HG02840 (cell line): ENCODE results near the gene TMEM260.

Experiments used
- ATAC-seq: cut with Tn5 transposase; IDR thresholded peaks from one replicate; pipeline ENCODE4 v1.9.1; 2021; ENCODE audit warnings: mild to moderate bottlenecking, moderate library complexity, moderate number of reproducible peaks; ENCODE audit not compliant: unreplicated experiment, low FRiP score

The TMEM260 gene

DNA sequence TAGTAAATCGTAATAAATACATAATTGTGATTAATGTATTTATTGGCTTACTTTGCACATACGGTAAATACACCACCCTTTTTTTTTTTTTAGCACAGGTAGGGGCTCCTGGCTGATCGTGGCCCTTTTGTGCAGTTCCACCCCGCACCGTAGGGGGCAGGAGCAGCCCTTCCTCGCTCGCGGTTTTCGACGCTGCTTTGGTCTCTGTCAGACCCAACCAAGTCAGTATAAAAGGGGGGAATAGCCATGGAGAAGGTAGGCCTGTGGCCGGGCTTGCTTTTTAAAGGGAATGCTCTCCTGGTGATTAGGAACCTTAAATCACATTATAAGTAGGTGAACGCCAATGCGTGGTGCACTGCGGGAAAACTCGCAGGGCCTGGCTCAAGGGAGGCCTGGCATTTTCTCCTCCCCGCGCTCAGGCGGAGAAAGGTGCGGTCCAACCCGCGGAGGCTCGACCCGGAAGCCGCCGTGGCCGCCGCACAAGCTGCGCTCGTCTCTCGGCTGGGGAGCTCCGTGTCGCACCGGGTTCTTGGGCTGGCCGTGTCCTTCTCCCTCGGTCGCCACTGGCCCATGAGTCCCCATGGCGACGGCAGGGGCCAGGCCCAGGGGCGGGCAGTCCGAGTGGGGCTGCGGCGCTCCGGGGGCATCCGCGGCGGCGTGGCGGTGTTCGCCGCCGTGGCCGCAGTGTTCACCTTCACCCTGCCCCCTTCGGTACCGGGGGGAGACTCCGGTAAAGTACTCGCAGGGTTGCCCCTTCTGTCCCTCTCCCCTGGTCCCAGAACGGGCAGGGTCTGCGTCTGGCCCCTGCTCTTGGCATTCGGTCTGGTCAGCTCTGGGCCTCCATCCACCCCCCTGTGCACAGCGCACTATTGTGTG lies at the start of gene TMEM260:
Gene TMEM260, plus strand, starts transcription at position 454 of the 876 bp plus-strand sequence. Its CDS starts 117 bp downstream, at position 571.
- peak; percentile 93 for ATAC-seq

DNA sequence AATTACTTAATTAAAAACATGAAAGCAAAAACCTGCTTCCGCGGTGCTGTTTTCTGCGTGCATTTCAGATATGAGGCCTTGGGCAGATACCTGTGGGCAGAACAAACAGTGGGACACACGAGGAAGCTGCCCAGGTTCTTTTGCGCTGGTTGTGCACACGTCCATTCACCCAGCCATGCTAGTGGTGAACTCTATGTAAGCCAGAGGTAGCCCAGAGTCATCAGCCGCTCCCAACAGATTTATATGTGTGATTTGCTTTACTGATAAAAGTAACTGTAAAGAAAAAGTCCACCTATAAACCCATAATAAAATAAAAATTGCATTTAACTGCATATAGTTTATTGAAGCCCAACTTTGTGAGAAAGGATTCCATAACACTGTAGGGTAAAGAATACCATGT lies 47.1 kb upstream of the TMEM260 start:
- no peak for ATAC-seq

DNA sequence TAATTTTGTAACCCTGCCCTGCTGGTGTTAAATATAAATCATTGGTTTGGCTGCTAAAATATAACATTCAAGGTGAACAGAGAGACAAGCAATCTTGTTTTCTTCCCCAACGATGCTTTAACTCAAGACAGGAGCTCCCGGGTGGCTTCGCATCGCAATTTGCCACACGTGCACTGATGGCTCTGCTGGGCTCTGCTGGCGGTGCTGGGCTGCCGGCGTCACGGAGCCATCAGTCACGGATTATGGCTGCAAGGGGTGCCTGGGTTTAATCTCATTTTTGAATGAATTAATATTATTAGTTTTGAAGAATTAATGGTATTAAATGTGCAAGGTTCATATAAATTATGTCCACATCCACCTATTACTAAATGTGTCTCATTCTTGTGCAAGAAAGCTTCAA lies 44.9 kb upstream of the TMEM260 start:
- no peak for ATAC-seq

DNA sequence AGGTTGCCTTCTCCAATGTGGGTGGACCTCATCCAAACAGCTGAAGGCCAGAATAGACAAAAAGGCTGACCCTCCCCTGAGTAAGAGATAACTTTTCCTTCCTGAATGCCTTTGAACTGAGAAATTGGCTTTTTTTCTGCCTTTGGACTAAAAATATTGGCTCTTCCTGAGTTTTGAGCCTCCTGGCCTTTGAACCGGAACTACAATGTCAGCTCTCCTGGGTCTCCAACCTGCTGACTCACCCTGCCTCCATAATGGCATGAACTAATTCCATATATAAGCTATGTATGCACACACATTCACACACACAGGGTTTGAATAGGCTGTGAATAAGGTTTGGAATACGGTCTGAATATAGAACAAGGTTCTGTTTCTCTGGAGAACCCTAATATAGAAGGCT lies 39.7 kb upstream of the TMEM260 start:
- no peak for ATAC-seq

DNA sequence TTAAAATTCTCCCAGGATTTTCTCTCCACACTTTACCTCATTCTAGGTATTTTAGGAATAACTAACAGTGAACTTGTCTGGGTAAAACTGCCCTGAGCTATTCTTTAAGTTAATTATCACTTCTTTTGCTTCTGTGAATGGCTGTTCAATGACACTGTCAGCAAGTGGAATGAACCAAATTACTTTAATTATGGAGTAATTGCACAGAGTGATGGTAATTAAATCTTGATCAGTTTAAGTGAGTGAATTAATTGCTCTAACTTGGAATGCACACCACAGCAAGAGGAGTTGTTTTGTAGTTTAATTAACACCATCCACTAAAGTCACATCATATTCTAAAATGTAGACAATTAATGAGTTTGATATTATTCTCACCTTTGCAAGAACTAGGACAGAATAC lies 36.2 kb upstream of the TMEM260 start:
- ATAC-seq = no peak

DNA sequence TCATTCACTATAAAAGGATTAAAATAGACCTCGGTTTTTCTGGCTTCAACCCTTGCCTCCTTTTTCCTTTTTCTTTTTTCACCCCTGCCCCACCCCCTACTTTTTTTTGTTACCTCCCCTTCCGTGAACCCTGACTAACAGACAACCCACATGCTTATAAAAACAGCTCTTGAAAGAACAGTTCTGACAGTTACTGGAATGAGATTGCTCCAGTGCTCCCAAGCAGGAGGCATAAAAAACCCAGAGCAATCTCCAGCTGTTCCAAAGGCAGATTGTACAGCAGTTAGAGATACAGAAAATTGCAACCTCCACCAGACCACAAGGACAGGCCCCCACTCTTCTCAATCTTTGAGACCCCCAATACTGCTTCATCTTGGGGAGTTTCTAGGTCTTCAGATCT lies 29.9 kb upstream of the TMEM260 start:
- no peak for ATAC-seq

DNA sequence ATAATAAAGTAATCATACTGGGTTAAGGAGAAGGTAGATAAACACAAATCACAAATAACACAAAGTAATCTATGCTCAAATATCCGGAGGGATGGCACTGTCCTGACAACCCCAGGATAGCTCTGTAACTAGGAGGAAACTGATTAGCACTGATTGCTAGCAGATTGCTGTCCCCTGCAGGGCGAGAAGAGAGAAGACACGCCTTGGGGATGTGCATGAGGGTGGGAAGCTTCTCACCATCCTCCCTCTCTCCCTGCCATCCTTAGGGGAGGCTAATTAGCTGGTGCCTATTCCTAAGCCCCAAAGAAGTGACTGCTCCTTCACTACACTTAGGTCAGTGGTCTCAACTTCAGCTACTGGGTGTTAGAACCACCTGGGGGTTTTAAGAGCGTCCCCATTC lies 27.0 kb upstream of the TMEM260 start:
- no peak for ATAC-seq

DNA sequence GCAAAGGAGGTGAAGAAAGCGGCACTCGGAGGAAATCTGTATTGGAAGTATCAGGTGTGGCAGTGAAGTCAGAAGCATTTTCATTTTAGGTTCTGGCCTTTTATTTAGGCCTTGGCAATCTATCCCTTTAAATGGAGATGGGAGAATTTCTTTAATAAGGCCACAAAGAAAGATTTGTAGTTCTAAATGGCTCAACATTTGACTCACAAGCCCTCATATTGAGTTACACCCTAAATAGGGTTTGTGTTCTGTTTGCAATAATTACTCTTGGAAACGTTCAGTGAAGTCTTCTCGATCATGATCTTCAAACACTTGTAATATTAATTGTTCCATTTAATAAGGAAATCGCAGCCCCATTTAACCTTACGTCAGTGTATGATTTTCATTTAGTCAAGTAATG lies 25.3 kb upstream of the TMEM260 start:
- no peak for ATAC-seq

DNA sequence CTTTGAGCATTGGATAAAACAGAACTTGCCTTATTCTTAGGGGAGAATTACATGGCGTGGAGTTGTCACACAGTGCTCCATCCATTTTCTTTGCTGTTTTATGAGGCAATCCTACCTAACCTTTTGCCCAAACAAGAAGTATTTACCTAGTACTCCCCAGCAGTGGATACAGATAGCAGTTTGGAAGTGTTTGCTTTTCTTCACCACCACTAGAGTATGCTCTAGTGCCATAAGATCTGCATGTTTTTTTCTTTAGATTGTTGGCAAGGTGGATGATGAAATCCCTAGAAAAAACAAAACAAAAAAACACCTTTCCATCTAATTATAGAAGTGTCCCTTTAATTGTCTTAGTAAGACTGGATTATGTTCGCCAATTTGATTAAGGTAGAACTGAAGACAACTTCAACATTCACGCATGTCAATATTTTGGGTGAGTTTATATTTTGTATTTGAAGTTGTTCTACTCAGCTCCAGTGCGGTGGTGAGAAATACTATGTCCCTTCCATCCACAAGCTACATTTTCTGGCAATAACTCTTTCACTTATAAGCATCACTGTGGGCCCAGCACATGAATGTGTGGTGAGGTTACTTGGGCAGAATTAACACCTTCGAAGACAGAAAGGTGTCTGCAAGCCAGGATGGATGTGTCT lies 23.6 kb upstream of the TMEM260 start:
- ATAC-seq = no peak

DNA sequence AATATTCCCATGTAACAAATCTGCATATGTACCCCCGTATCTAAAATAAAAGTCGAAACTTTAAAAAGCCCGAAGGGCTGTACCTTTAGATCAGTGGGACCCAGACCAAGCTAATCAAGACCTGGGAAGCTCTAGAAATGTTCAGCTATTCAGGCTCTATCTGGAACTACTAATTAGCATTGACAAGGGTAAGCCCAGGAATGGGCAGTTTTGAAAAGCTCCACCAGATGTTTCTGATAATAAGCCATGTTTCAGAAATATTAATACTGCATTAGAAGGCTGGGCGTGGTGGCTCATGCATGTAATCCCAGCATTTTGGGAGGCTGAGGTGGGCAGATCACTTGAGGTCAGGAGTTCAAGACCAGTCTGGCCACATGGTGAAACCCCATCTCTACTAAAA lies 20.4 kb upstream of the TMEM260 start:
- ATAC-seq = no peak

DNA sequence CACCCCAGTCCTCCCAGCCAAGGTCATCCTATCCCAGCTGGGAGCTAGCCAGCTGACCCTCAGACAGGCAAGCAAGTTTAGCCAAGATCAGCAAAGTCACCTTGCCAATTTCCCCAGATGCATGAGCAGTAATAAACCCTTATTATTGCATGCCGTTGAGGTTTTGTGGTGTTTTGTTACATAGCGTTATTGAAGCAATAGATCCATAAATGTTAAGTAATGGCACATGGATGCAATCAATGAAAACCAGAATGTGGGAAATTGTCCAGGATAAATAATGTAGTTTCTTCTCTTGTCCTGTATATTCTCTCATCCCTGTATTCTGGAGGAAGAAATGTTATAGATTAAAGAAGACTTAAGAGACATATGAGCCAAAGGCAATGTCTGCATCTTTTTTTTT lies 18.0 kb upstream of the TMEM260 start:
- ATAC-seq = no peak

DNA sequence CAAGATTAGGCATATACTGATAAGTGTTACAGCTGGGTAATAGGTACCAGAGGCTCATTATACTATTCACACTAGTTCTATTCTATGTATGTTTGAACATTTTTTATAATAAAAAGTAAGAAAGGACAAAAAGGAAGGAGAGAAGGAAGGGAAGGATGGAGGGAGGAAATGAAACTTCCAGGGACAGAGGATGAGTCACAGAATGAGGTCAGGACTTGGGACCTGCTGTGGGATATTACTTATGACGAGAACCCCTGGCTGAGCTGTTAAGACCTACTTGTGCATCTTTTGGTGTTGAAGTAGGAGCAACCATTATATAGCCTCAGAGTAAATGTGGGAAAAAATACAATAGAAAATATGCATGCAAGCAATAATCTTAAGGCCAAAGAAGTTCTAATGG lies 16.7 kb upstream of the TMEM260 start:
- ATAC-seq = no peak

DNA sequence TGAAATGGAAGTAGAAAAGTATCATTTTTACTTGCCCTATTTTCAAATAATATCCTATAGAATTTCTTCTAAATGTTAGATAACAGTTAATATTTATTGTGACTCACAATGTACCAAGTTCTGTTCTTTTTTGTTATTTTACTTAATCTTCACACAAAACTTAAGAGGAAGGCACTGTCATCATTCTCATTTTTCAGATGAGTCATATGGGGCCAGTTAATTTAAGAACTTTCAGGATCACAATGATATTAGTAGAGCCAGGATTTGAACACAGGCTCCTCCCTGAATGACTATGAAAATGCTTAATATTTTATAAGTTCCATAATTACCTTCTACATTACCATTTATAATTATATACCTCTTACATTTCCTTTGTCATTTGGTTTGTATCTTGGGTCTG lies 10.4 kb upstream of the TMEM260 start:
- no peak for ATAC-seq

DNA sequence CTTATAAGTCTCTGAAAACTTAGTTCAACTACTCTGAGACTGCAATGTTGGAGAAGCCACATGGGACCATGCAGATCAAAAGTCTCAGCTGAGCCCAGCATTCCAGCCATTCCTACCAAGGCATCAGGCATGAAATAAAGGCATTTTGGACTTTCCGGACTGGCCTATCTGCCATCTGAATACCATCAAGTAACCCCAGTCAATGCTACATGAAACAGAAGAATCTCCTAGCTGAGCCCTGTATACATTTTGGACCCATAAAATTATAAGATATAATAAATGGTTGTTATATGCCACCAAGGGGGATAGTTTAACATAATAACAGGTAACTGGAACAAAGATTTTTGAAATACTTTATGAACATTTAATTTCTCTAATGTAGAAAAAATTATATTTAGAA lies 9.3 kb upstream of the TMEM260 start:
- ATAC-seq = no peak

DNA sequence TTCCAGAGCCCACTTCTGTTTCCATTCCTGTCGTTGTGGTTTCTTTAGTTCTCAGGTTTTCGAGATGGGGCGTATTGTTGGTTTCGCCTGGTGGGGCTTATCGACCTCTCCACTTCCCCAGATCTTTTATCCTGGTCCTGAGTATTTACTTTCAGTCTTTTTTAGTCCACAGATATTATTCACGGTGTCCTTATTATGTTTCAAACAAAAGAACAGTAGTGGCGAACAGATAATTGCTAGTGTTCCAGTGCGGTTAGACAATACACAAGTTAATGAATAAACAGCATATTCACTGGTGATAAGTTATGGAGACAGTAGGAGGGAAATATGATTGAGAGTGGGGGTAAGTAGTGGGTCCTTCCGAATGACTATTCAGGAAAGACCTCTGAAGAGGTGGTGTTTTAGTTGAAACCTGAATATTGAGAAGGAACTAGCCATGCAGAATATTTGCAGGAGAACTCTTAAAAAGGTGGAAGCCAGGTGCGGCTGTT lies 668 bp downstream of the TMEM260 start:
- no peak for ATAC-seq

DNA sequence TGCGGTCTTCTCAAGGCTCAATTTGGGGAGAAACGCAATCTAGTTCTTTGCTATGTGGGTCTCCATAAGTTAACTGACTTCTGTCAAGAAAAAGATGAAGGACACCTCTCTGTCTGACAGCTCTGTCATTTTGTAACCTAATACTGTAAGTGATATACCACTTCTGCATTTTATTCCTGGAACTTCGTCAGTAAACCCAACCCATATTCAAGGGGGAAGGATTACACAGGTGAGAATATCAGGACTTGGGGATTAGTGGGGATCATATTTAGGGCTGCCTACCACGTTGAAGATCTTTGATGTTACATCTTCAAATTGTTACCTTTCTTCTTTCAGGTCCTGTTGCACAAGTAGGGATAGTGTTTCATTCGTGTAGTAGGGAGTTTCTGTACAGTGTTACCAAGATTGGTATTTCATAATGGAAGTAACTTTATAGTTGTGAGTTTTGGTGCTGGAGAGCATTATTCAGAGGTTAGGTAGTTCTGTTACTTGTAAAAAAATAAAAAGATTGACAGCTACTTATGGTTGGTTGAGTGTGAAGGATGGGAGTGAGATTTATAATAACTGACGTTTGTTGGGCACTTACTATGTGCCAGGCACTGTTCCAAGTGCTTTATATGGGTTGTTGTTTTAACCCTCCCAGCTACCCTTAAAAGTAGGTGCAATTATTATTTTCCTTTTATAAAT lies 1.6 kb downstream of the TMEM260 start:
- no peak for ATAC-seq

DNA sequence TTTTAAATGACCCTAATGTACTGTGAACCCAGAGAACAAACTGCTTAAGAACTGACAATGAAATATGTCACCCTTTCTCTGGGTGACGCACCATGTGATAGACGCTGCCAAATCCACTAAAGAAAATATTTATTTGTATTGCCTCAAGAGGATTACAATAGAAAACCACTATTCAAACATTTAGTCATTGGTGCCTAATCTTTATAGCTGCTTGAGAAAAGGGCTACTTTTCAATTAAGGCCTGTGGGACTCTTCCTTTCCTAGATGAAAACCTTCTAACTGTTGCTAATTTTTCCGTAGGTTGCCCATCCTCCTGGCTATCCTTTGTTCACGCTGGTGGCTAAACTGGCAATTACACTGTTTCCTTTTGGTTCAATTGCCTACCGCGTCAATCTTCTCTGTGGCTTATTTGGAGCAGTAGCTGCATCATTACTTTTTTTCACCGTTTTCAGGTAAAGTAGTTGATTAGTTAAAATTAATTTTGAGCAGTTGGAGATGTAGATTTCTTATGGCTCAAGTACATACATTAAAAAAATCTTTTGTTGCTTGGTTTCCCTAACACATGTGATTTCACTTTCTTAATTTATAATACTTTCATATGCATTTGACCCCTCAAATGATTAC lies 6.0 kb downstream of the TMEM260 start:
- ATAC-seq = no peak

DNA sequence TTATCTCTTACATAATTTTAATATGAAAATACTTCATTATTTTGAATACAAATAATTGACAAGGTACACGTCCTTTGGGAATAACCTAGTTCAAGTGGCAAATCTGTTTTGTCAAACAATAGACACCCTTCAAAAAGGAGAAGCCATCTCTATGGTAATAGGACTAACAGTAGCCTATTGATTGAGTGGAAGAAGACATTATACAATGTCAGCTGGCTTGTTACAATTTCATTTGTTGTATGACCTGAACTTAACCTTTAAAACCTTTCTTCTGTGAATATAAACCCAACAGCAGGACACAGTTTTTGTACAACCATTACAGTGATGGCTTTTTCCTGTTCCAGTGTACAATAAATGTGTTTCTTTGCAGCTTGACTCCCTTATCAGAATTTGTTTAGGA lies 8.1 kb downstream of the TMEM260 start:
- ATAC-seq = no peak

DNA sequence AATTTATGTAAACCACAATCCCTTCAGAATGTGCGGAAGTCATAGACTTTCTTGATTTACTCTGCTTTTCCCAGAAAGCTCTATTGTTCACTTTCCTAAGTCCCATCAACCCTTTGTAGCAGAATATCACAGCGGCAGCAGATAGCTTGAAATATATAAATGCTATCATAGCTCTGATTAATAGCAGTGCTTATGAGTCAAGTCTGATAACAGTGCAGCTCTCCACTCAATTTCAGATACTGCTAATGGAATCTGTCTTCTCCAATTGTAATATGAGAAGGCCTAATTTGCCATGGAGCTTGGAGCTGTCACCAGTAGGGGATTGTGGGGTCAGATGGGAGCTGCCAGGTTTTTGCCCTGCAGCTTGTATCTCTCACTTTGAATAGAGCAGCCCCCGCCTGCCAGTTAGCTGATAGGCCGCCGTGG lies 10.9 kb downstream of the TMEM260 start:
- no peak for ATAC-seq

DNA sequence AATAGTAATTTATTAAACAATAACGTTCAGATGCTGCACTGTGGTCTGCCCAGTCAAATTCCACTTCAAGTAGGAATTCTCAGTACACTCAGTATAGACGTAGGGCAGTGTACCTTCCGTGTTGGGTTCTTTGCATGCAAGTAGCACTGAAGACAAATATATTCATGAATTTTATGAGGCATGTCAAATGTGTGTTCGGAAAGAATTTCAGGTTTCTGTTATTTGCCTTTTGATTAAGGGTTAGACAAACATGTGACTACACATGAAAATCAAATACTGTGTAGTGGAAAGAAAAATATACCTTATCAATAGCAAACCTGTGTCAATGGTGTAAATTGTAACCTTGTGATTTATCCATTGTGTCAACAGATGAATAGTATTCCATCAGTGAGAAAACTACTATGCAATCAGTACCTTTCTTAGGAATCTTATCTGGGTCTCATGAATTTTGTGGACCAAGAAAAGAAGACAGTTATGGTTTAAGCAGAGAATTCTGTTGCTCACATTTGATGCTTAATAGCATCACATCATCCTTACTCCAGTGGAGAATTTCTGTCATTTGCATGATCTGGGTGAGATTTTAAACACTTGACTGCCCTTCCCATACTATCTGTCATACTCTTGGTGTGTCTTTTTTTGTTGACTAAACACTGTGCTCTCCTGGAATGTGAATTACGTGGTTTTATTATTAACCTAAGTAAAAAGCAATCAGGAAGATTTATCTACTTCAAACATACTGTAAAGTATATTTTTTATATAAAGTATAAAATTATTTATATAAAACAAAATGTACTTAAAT lies 13.3 kb downstream of the TMEM260 start:
- ATAC-seq = no peak
